GM12891 (cell line): ENCODE measurements around the gene NEDD4L.

ENCODE experiments used
- PAX5 ChIP-seq: IDR thresholded peaks from 2 replicates; pipeline ENCODE4 v1.6.1; 2011; ENCODE audit warnings: low read length, moderate library complexity, mild to moderate bottlenecking; ENCODE audit not compliant: insufficient read depth, severe bottlenecking
- POLR2A ChIP-seq: IDR thresholded peaks from 2 replicates; pipeline ENCODE4 v1.6.1; 2011; ENCODE audit warnings: low read depth, low read length, control low read depth
- POLR2AphosphoS5 ChIP-seq: IDR thresholded peaks from 2 replicates; pipeline ENCODE4 v1.6.1; 2011; ENCODE audit warnings: low read depth, low read length, control low read depth
- TAF1 ChIP-seq: IDR thresholded peaks from 2 replicates; pipeline ENCODE4 v1.6.1; 2011; ENCODE audit warnings: low read depth, low read length, control low read depth

DNA sequence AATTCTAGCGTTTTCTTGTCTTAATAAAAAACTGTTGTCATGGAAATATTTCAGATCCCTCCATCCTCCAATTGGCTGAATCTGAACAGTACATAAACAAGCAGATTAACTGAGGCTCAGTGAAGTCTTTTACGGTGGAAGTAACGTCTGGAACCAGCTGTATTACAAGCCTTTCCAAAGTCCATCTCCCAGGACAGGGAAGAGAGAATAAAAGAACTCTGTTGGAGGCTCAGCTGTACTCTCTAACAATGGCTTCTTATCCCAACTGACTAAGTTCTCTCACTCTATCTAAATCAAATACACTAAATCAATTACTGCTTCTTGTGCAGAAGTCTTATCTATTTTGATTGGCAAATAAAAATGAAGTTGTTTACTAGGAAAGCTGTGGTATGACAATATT, 19.9 kb upstream of the NEDD4L start:
- TF ChIP-seq POLR2AphosphoS5 (no peak), POLR2A (no peak), TAF1 (no peak), PAX5 (no peak)
